Measurements from ENCODE around the gene NUP210L.
"Not testable (repeated sequence)": the region's sequence is repeated elsewhere in the genome, so short reads cannot be mapped to it uniquely, and the experiment has no call there.

Gene NUP210L

GRCh38 chr1:154094411-154094810, 60.5 kb downstream of the NUP210L start:
- no peak for DNase-seq

GRCh38 chr1:154093699-154094098, 61.2 kb downstream of the NUP210L start:
- DNase-seq, result no peak

GRCh38 chr1:154091706-154092105, 63.2 kb downstream of the NUP210L start:
- DNase-seq, result no peak

GRCh38 chr1:154087574-154087973, 67.3 kb downstream of the NUP210L start:
- no peak for DNase-seq

GRCh38 chr1:154083057-154083456, 71.8 kb downstream of the NUP210L start:
- DNase-seq, result not testable (repeated sequence)

GRCh38 chr1:154081386-154082126, 73.3 kb downstream of the NUP210L start:
- DNase-seq, result no peak

GRCh38 chr1:154076413-154076812, 78.5 kb downstream of the NUP210L start:
- no peak for DNase-seq

GRCh38 chr1:154075746-154076145, 79.1 kb downstream of the NUP210L start:
- no peak for DNase-seq

- DNase-seq, result no peak
Measured at GRCh38 chr1:154062309-154062708, 92.6 kb downstream of the NUP210L start.

GRCh38 chr1:154047436-154047835, 107.4 kb downstream of the NUP210L start:
- not testable (repeated sequence) for DNase-seq

- DNase-seq, result not testable (repeated sequence)
Measured at GRCh38 chr1:154033697-154034096, 121.2 kb downstream of the NUP210L start.

GRCh38 chr1:154019940-154020339, 134.9 kb downstream of the NUP210L start:
- no peak for DNase-seq

- no peak for DNase-seq
Measured at GRCh38 chr1:154019269-154019668, 135.6 kb downstream of the NUP210L start.

- no peak for DNase-seq
Measured at GRCh38 chr1:154014154-154014907, 140.5 kb downstream of the NUP210L start.

- DNase-seq, result not testable (repeated sequence)
Measured at GRCh38 chr1:154012543-154012942, 142.3 kb downstream of the NUP210L start.

GRCh38 chr1:154012129-154012528, 142.7 kb downstream of the NUP210L start:
- no peak for DNase-seq

- no peak for DNase-seq
Measured at GRCh38 chr1:154006136-154006535, 148.7 kb downstream of the NUP210L start.

GRCh38 chr1:154000420-154000819, 154.5 kb downstream of the NUP210L start:
- no peak for DNase-seq

- not testable (repeated sequence) for DNase-seq
Measured at GRCh38 chr1:153996882-153997281, 158.0 kb downstream of the NUP210L start.

- DNase-seq, result no peak
Measured at GRCh38 chr1:153995640-153996039, 159.2 kb downstream of the NUP210L start.

- no peak for DNase-seq
Measured at GRCh38 chr1:153995202-153995601, 159.7 kb downstream of the NUP210L start.

- DNase-seq, result no peak
Measured at GRCh38 chr1:153991806-153992205, 163.1 kb downstream of the NUP210L start.

- no peak for DNase-seq
Measured at GRCh38 chr1:153991151-153991630, 163.7 kb downstream of the NUP210L start.
